Activated CD8-positive, alpha-beta T cell treated with anti-CD3 and anti-CD28 coated beads, Interleukin-2, amount 10 ng/mL, durations not matched to agents 7 days and 5 days (primary cell): ENCODE results near the gene MAGI2. TPM values are rescaled to one million over a fixed set of nuclear protein-coding genes. Genes with fewer than 3 reads are reported as not detected.

Experiments used
- ATAC-seq: fragments of 150-1000 bp; cut with Tn5 transposase; one replicate; pipeline ENCODE4 v1.10.0; 2021; ENCODE audit warnings: moderate library complexity
- CTCF ChIA-PET: fragments of 350-600 bp; sonication (Branson Sonifier 250); formaldehyde crosslinking; loops from one replicate; lab custom pipeline; 2021; ENCODE audit warnings: antibody characterized with exemption; lab: Charles Lee
- POLR2A ChIA-PET: fragments of 350-600 bp; sonication (Branson Sonifier 250); formaldehyde crosslinking; loops from one replicate; lab custom pipeline; 2021; ENCODE audit warnings: antibody characterized with exemption; lab: Charles Lee
- DNase-seq: peaks from one replicate; pipeline ENCODE4 v3.0.0-alpha.2; 2020
- H3K27ac Mint-ChIP-seq: one replicate; pipeline ENCODE4 v1.8.0; 2021; ENCODE audit warnings: mild to moderate bottlenecking, mixed read lengths
- H3K27me3 Mint-ChIP-seq: one replicate; pipeline ENCODE4 v1.8.0; 2021; ENCODE audit warnings: low read depth, mixed read lengths
- H3K36me3 Mint-ChIP-seq: one replicate; pipeline ENCODE4 v1.8.0; 2021; ENCODE audit warnings: low read depth, mixed read lengths
- H3K4me1 Mint-ChIP-seq: one replicate; pipeline ENCODE4 v1.8.0; 2021; ENCODE audit warnings: low read depth, mixed read lengths
- H3K4me3 Mint-ChIP-seq: one replicate; pipeline ENCODE4 v1.8.0; 2021; ENCODE audit warnings: mild to moderate bottlenecking, mixed read lengths
- H3K9me3 Mint-ChIP-seq: one replicate; pipeline ENCODE4 v1.8.0; 2022; ENCODE audit warnings: mixed read lengths; ENCODE audit not compliant: insufficient read depth
- total RNA-seq, 2 experiments: library from RNA; stranded (reverse); gene quantifications; one replicate each; pipeline ENCODE4 v1.2.3, GENCODE V29; 2021

MAGI2 gene
- total RNA-seq, 2 experiments from 2014 or later: 0.05 TPM; not detected in 1

GRCh38 chr7:78038465-78039080 is 1414.9 kb downstream of the MAGI2 start:
- H3K4me3 Mint-ChIP-seq: no peak overlapping the region
- no peak for ATAC-seq
- H3K36me3 Mint-ChIP-seq: no peaks in the 10 kb centered on the region
- H3K27ac Mint-ChIP-seq: no peak overlapping the region
- POLR2A ChIA-PET: no interaction called here
- CTCF ChIA-PET: interaction anchor here (1.5 to 5.8 kb wide), 3 partner anchors 17 to 381 kb away, joined by 4 to 54 read pairs (median 7); no protein-coding TSS in a partner anchor
- H3K27me3 Mint-ChIP-seq: peaks cover 18% of the 10 kb centered on the region
- no peaks in the 10 kb centered on the region for H3K9me3 Mint-ChIP-seq
- DNase-seq: no peak
- peaks cover 4% of the 10 kb centered on the region for H3K4me1 Mint-ChIP-seq

DNA sequence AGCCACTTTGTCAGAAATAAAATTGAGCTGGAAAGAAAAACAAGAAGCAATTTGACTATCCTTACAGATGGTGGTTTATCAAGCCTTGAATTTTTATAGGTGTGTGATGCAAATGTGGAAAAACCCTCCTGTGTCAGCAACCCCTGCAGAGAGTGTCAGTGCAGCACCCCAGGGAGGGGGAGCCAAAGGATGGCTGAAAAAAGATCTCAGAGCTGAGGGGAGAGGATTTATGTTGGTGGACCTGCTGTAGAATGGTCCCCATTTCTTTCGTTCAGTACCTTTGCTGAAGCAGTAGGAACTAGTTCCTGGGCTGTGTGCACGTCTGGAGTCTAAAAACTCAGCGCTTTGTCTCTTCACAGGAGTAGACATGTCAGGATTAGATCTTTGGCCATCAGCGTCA is 1415.9 kb downstream of the MAGI2 start:
- CTCF ChIA-PET: interaction anchor here (0.9 to 1.5 kb wide), 3 partner anchors 16 to 380 kb away, joined by 3 to 4 read pairs (median 3); no protein-coding TSS in a partner anchor
- H3K4me1 Mint-ChIP-seq: peaks cover 4% of the 10 kb centered on the region
- ATAC-seq (no peak), DNase-seq (no peak)
- H3K4me3 Mint-ChIP-seq: no peak overlapping the region
- no peak overlapping the region for H3K27ac Mint-ChIP-seq
- H3K36me3 Mint-ChIP-seq: no peaks in the 10 kb centered on the region
- H3K9me3 Mint-ChIP-seq: no peaks in the 10 kb centered on the region
- peaks cover 25% of the 10 kb centered on the region for H3K27me3 Mint-ChIP-seq
- POLR2A ChIA-PET: no interaction called here

DNA sequence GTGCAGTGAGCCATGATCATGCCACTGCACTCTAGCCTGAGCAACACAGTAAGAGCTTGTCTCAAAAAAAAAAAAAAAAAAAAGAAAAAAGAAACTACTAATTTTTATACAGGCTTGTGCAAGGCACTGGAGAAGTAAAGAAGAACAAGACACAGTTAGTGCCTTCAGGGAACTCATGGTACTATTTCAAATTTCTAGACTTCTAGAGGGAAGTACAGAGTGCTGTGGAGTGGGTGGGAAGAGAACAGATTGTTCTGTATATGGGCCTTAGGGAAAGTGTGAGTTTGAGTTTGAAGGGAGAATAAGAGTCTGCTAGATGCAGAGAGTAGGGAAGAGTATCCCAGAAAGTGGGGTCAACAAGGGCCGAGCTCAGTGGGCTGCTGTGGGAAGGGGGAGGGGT is 1420.1 kb downstream of the MAGI2 start:
- Mint-ChIP-seq H3K36me3 (no peaks in the 10 kb centered on the region), H3K4me3 (no peak overlapping the region), H3K9me3 (no peaks in the 10 kb centered on the region), H3K4me1 (no peaks in the 10 kb centered on the region), H3K27ac (no peak overlapping the region), H3K27me3 (peaks cover 35% of the 10 kb centered on the region)
- POLR2A ChIA-PET: no interaction called here
- CTCF ChIA-PET: interaction anchor here (0.7 kb wide), 1 partner anchor 13 kb away, joined by 3 read pairs; no protein-coding TSS in a partner anchor
- ATAC-seq (no peak), DNase-seq (no peak)

GRCh38 chr7:78026492-78026891 is 1427.0 kb downstream of the MAGI2 start:
- Mint-ChIP-seq H3K27me3 (peaks cover 21% of the 10 kb centered on the region), H3K27ac (no peak overlapping the region), H3K4me3 (no peak overlapping the region), H3K4me1 (no peaks in the 10 kb centered on the region), H3K9me3 (no peaks in the 10 kb centered on the region), H3K36me3 (no peaks in the 10 kb centered on the region)
- CTCF ChIA-PET: interaction anchor here (3.7 kb wide), 1 partner anchor 14 kb away, joined by 16 read pairs; no protein-coding TSS in a partner anchor
- ATAC-seq (no peak), DNase-seq (no peak)
- POLR2A ChIA-PET: no interaction called here

- Mint-ChIP-seq H3K4me3 (no peak overlapping the region), H3K27ac (no peak overlapping the region), H3K4me1 (peaks cover 7% of the 10 kb centered on the region), H3K9me3 (no peaks in the 10 kb centered on the region), H3K27me3 (peaks cover 19% of the 10 kb centered on the region), H3K36me3 (no peaks in the 10 kb centered on the region)
- DNase-seq (no peak), ATAC-seq (no peak)
- POLR2A ChIA-PET: no interaction called here
- CTCF ChIA-PET: interaction anchor here (3.7 kb wide), 1 partner anchor 16 kb away, joined by 16 read pairs; no protein-coding TSS in a partner anchor
These were observed 1428.9 kb downstream of the MAGI2 start for GRCh38 chr7:78024591-78024990.

DNA sequence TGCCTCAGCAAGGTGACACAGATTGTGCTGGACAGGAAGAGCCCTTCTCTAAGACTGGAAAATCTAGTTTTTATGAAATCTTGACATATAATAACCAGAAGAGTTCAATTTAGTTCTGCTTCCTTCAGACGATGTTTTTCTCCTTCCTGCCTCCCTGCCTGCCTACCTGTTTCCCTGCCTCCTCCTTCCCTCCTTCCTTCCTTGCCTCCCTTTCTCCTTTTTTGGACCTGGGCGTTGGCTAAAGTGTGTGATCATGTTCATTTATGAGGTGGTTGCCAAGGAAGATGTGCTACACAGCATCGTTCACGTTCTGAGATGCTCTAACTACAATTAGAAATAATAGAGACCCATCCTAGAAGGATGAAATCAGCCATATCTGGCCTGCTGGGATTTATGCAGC is 1430.3 kb downstream of the MAGI2 start:
- peaks cover 21% of the 10 kb centered on the region for H3K27me3 Mint-ChIP-seq
- no peaks in the 10 kb centered on the region for H3K36me3 Mint-ChIP-seq
- H3K9me3 Mint-ChIP-seq: no peaks in the 10 kb centered on the region
- CTCF ChIA-PET: interaction anchor here (3.8 kb wide), 1 partner anchor 18 kb away, joined by 54 read pairs; no protein-coding TSS in a partner anchor
- DNase-seq (no peak), ATAC-seq (no peak)
- peaks cover 12% of the 10 kb centered on the region for H3K4me1 Mint-ChIP-seq
- no peak overlapping the region for H3K27ac Mint-ChIP-seq
- POLR2A ChIA-PET: no interaction called here
- H3K4me3 Mint-ChIP-seq: no peak overlapping the region

- Mint-ChIP-seq H3K27me3 (peaks cover 31% of the 10 kb centered on the region), H3K9me3 (no peaks in the 10 kb centered on the region), H3K36me3 (no peaks in the 10 kb centered on the region), H3K4me1 (peaks cover 12% of the 10 kb centered on the region), H3K4me3 (no peak overlapping the region), H3K27ac (no peak overlapping the region)
- DNase-seq (no peak), ATAC-seq (no peak)
- ChIA-PET POLR2A (no interaction called here), CTCF (interaction anchor here (1.0 to 3.8 kb wide), 2 partner anchors 10 to 19 kb away, joined by 3 to 54 read pairs; no protein-coding TSS in a partner anchor)
These were observed 1431.3 kb downstream of the MAGI2 start for GRCh38 chr7:78022165-78022564.

DNA sequence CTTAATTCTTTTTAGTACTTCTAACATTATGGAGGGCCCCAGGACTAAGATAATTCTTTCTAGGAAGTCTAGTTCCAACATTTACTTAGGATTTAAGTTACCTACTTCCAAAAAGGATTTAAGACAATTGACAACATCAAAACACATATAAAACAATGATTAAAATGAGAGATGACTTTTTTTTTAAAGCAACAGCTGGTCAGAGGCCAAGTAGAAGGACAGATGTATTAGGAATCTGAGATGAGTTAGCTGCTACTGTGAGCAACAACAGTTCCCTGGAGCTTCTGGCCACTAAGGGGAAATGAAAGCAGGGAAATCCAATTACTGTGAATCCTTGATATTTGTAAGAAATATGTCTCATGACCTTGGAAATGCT is 1432.6 kb downstream of the MAGI2 start:
- no peak overlapping the region for H3K27ac Mint-ChIP-seq
- ATAC-seq (no peak), DNase-seq (no peak)
- H3K36me3 Mint-ChIP-seq: no peaks in the 10 kb centered on the region
- ChIA-PET POLR2A (no interaction called here), CTCF (interaction anchor here (0.7 to 3.8 kb wide), 16 partner anchors 10 to 492 kb away, joined by 3 to 54 read pairs (median 4); no protein-coding TSS in a partner anchor)
- no peaks in the 10 kb centered on the region for H3K9me3 Mint-ChIP-seq
- H3K27me3 Mint-ChIP-seq: peaks cover 36% of the 10 kb centered on the region
- peaks cover 12% of the 10 kb centered on the region for H3K4me1 Mint-ChIP-seq
- H3K4me3 Mint-ChIP-seq: no peak overlapping the region

DNA sequence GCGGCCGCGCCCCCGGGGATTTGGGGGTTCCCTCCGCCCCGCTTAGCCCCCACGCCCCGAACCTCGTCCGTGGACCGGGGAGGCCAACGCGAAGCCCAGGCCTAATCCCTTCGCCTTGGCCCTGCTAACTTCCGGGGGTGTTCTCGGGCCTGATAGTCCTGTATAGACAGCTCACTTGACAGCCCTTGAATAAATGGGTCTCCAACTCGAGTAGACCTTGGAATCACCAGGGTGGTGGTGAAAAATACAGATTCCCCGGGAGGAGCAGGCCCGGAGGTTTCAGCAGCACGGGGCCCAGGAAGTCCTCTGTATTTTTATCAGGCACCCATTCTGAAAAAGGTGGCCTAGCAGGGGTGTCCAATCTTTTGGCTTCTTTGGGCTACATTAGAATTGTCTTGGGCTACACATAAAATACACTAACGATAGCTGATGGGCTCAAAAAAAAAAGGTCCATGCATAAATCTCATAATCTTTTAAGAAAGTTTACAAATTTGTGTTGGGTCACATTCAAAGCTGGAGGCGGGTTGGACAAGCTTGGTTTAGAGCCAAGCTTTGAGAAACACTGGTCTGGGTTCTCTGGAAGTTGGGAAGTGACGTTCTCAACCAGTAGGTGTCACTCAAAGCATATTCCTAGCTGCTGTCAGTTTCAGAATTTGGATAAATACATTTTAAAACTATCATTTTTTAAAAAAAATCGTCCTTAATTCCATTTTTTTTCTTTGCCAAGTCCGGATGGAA is 1433.2 kb downstream of the MAGI2 start:
- peak; percentile 48 for ATAC-seq
- H3K4me3 Mint-ChIP-seq: peak overlapping the region; percentile 58
- CTCF ChIA-PET: interaction anchor here (0.6 to 3.8 kb wide), 18 partner anchors 9 to 493 kb away, joined by 3 to 54 read pairs (median 4); no protein-coding TSS in a partner anchor
- H3K36me3 Mint-ChIP-seq: no peaks in the 10 kb centered on the region
- H3K27ac Mint-ChIP-seq: no peak overlapping the region
- no peaks in the 10 kb centered on the region for H3K9me3 Mint-ChIP-seq
- H3K4me1 Mint-ChIP-seq: peaks cover 12% of the 10 kb centered on the region
- peaks cover 38% of the 10 kb centered on the region for H3K27me3 Mint-ChIP-seq
- DNase-seq: peak; percentile 54
- POLR2A ChIA-PET: no interaction called here

- ChIA-PET POLR2A (interaction anchor here (0.6 kb wide), 1 partner anchor 16 kb away, joined by 3 read pairs; no protein-coding TSS in a partner anchor), CTCF (interaction anchor here (0.7 to 3.8 kb wide), 16 partner anchors 9 to 493 kb away, joined by 3 to 54 read pairs (median 4); no protein-coding TSS in a partner anchor)
- peaks cover 12% of the 10 kb centered on the region for H3K4me1 Mint-ChIP-seq
- H3K36me3 Mint-ChIP-seq: no peaks in the 10 kb centered on the region
- DNase-seq: peak; percentile 61
- H3K9me3 Mint-ChIP-seq: no peaks in the 10 kb centered on the region
- peak; percentile 91 for ATAC-seq
- peaks cover 40% of the 10 kb centered on the region for H3K27me3 Mint-ChIP-seq
- H3K27ac Mint-ChIP-seq: peak overlapping the region; percentile 80
- peak overlapping the region; percentile 80 for H3K4me3 Mint-ChIP-seq
These were observed 1433.9 kb downstream of the MAGI2 start for GRCh38 chr7:78019447-78020135.
